Measurements from ENCODE around the gene RBFOX2.
"Not testable (repeated sequence)": the region's sequence is repeated elsewhere in the genome, so short reads cannot be mapped to it uniquely, and the experiment has no call there.

Gene RBFOX2

DNA sequence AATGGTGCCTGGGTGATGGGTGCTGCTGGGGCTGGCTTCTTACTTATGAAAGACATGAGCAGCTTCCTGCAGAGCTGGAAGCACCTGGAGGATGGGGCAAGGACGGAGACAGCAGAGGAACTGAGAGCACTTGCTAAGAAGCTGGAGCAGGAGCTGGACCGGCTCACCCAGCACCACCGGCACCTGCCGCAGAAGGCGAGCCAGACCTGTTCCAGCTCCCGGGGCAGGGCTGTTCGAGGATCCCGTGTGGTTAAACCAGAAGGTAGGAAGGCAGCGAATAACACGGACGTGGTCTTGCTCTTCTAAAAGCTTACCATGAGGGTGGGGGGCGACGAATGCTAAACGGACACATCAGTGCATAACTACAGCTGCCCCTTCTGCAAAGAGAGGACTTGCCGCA is 301.7 kb downstream of the RBFOX2 start:
- no peak for DNase-seq

- DNase-seq, result no peak
Observed at GRCh38 chr22:35726398-35726797, 302.2 kb downstream of the RBFOX2 start.

- DNase-seq, result no peak
Observed at GRCh38 chr22:35725521-35725920, 303.1 kb downstream of the RBFOX2 start.

GRCh38 chr22:35721960-35722359 is 306.7 kb downstream of the RBFOX2 start:
- DNase-seq, result no peak

- DNase-seq, result no peak
Observed at GRCh38 chr22:35719212-35719875, 309.3 kb downstream of the RBFOX2 start.

DNA sequence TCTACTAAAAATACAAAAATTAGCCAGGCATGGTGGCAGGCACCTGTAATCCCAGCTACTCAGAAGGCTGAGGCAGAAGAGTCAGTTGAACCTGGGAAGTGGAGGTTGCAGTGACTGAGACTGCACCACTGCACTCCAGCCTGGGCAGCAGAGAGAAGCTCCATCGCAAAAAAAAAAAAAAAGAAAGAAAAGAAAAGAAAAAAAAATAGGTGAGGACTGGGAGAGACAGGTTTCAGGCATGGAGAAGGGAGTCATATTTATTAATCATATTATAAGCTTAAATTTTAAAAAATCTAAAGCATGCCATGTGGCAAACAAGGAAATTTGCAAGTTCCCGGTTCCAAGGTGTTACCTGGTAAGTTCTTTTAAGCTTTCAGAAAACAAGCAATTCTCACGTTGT is 311.1 kb downstream of the RBFOX2 start, which contains the start of gene APOL5:
APOL5 (plus strand) TSS at position 301 of the 400 bp plus-strand sequence; CDS start at position 301, 0 bp downstream.
- no peak for DNase-seq

DNA sequence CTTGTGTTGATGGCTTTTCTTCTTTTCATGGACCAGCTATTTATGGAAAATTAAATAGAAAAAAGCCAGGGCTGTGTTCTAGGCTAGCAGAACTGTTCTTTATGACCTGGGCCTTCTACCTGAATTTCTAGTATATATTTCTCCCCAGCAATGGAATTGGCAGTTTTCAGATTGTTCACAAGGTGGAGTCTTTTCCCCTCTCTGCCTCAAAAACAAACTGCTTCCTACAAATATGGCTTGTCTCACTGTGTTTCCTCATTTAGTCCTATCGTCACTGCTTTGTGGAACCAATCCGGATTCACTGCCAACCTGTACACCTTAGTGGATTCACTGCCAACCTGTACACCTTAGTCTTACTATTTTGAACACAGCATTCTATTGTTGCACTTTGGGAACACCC is 316.0 kb downstream of the RBFOX2 start:
- DNase-seq, result no peak

DNA sequence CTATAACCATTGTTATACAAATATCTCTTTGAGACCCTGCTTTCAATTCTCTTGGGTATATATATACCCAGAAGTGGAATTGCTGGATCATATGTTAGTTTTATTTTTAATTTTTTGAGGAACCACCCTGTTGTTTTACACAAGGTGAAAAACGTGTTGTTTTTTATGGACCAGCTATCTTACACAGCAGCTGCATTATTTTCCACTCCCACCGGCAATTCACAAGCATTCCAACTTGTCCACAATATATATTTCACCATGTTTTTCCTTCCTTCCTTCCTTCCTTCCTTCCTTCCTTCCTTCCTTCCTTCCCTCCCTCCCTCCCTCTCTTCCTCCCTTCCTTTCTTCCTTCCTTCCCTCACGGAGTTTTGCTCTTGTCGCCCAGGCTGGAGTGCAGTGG is 317.3 kb downstream of the RBFOX2 start:
- no peak for DNase-seq

- no peak for DNase-seq
Observed at GRCh38 chr22:35708917-35709316, 319.7 kb downstream of the RBFOX2 start.

DNA sequence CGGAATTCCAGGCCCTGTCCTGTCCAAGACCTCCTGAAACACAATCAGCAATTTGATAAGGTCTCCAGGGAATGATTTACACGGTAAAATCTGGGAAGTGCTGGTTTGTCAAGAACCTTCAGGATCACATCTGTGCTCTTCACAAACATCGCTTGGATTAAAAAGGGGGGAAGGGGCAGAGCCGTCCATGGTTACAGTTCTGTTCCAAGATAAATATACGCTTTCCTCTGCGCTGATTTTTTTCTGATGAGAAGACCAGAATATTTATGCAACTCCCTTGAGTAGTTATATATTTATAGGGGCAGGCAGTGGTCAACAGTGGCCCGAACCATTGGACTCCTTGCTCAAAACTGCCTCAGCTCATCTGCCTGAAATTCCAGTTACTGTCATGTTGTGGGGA is 320.2 kb downstream of the RBFOX2 start:
- no peak for DNase-seq

GRCh38 chr22:35705141-35705540 is 323.5 kb downstream of the RBFOX2 start:
- DNase-seq, result no peak

GRCh38 chr22:35703861-35704584 is 324.6 kb downstream of the RBFOX2 start:
- no peak for DNase-seq

GRCh38 chr22:35699852-35700251 is 328.8 kb downstream of the RBFOX2 start:
- not testable (repeated sequence) for DNase-seq

DNA sequence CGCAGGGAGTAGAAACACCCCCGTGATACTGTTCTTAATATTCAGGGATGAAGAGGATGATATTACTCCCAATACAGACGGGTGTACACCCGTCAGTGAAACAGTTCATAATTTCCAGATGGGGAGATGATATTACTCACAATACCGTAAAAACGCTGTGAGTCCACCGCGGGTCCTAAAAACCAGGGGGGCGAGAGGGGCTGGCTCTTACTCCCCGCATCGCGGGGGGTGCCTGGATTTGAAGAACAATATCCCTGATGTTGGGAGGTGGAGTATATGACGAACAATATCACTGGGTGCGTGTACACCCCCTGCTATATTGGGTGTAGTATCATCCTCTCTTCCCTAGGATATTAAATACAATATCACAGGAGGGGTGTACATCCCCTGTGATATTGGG is 331.5 kb downstream of the RBFOX2 start:
- DNase-seq, result no peak

DNA sequence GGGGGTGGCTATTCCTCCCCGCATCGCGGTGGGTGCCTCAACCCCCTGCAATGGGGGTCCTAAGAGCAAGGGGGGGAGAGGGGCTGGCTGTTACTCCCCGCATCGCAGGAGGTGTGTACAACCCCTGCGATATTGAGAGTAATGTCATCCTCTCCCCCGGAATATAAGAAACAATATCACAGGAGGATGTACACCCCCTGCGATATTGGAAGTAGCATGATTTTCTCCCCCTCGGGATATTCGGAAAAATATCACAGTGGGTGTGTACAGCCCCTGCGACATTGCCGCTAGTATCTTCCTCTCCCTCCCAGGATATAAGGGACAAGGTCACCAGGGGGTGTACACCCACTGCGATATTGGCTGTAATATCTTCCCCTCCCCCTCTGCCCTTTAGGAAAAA is 333.4 kb downstream of the RBFOX2 start:
- no peak for DNase-seq

GRCh38 chr22:35690001-35690400 is 338.6 kb downstream of the RBFOX2 start:
- DNase-seq, result no peak

DNA sequence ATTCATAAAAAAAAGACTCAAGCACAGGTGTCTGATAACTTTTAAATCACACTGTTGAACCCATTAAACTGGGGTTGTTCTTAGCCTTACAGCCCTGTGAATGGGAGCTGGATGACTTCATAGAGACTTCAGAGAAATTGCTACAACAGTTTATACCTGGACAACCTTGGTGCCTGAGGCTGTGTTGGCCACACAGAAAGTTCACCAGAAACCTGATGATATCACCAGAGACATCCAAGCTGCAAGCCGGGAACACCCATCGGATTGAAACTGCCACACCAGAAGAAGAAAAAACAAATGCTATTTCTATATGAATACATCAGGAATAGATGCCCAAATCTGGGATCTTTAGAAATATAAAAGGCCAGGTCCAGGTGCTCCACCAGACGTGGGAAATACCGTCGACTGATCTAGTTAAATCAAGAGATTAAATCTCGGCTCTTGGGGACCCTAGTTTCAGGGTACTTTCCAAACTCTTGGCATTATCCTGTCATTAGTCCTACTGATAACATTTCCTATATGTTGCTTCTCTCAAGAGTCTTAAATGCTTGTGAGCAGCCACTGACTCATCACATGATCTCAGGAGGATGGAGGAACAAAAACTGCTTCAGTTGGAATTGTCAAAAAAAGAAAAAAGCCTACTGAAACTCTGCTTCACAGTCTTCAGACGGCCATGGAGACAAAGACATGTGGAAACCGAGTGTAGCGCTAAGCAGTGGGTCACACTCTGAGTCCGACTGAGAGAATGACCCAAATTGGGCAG is 339.5 kb downstream of the RBFOX2 start:
- DNase-seq, result no peak

Data from NCI-H1417 treated with DMSO at 0.1 percent for 48 hours (cell line).